HT1080 (cell line): ENCODE measurements around the gene UBE2G2. TPM values are rescaled to one million over a fixed set of nuclear protein-coding genes. Genes with fewer than 3 reads are reported as not detected.
A peak's percentile ranks its signal among the peaks of the same experiment; 100 is the strongest.

ENCODE experiments used
- DNase-seq: peaks from one replicate; pipeline ENCODE4 v3.0.0-alpha.2; 2015; ENCODE audit warnings: low read depth
- total RNA-seq: library from RNA; depleted of rRNA; stranded (reverse); fragments of >200 nt; shearing (Covaris generic); gene quantifications from 2 replicates; pipeline ENCODE4 v1.2.3, GENCODE V29; 2014

The UBE2G2 gene
- total RNA-seq, 1 experiment from 2014 or later: 77.6 TPM

GRCh38 chr21:44765231-44766013 lies 36.2 kb downstream of the UBE2G2 start:
- DNase-seq: no peak

- no peak for DNase-seq
Measured at GRCh38 chr21:44764319-44765230, 37.0 kb downstream of the UBE2G2 start.

DNA sequence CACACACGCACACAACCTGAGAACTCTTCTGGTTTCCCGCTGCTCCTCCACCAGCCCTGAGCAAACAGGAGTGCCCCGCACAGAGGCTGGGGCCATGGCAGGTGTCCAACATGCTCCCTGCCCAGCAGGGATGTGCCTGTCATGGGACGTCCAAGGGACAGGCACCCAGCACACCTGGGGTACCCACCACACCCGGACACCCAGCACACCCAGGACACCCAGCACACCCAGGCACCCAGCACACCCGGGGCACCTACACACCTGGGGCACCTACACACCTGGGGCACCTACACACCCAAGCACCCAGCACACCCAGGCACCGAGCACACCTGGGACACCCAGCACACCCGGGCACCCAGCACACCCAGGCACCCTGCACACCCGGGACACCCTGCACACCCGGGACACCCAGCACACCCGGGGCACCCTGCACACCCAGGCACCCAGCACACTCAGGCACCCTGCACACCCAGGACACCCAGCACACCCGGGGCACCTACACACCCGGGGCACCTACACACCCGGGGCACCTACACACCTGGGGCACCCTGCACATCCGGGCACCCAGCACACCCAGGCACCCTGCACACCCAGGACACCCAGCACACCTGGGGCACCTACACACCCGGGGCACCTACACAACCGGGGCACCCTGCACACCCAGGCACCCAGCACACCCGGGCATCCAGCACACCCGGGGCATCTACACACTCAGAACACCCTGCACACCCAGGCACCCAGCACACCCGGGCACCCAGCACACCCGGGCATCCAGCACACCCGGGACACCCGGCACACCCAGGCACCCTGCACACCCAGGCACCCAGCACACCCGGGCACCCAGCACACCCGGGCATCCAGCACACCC lies 37.9 kb downstream of the UBE2G2 start:
- no peak for DNase-seq

GRCh38 chr21:44763050-44763378 lies 38.6 kb downstream of the UBE2G2 start:
- DNase-seq: no peak

GRCh38 chr21:44762221-44763049 lies 39.2 kb downstream of the UBE2G2 start:
- DNase-seq: no peak

DNA sequence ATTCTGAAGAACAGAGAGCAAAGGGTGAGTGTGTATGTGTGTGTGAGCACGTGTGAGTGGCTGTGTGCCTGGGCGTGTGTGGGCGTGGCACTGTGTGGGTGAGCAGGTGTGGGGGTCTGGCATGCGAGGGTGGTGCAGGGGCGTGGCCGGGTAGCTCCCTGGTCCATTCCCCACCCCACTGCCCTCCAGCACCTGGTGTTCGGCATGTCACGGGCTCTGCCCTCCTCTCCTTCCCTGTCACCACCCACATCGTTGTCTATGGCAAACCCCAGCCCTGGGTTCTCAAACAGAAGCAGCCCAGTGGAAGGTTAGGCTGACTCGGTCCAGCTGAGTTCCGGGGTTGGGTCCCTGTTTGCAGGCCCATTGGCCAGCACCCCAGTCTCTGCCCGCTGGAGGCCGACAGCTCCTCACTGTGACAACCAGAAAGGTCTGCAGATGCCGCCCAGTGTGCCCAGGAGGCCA lies 39.8 kb downstream of the UBE2G2 start:
- DNase-seq: no peak

GRCh38 chr21:44761011-44761729 lies 40.5 kb downstream of the UBE2G2 start:
- no peak for DNase-seq

DNA sequence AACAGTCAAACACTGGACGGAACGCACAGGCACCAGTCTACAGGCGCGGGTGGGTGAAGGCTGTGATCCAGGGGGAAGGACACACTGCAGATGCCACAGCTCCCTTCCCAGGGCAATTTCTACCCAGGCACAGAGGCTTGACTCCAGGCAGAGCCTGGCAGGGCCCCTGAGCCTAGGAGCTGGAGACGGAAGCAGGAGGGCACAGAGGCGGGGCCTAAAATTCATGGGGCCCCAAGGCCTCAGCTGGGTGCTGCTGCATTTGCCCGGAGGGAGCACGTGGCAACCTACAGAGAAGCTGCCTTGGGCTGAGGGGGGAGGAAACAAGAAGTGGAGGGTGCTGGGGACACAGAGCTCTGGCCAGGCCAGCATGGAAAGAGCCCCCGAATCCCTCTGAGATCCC lies 41.2 kb downstream of the UBE2G2 start:
- no peak for DNase-seq

GRCh38 chr21:44759628-44760285 lies 41.9 kb downstream of the UBE2G2 start:
- DNase-seq: no peak

DNA sequence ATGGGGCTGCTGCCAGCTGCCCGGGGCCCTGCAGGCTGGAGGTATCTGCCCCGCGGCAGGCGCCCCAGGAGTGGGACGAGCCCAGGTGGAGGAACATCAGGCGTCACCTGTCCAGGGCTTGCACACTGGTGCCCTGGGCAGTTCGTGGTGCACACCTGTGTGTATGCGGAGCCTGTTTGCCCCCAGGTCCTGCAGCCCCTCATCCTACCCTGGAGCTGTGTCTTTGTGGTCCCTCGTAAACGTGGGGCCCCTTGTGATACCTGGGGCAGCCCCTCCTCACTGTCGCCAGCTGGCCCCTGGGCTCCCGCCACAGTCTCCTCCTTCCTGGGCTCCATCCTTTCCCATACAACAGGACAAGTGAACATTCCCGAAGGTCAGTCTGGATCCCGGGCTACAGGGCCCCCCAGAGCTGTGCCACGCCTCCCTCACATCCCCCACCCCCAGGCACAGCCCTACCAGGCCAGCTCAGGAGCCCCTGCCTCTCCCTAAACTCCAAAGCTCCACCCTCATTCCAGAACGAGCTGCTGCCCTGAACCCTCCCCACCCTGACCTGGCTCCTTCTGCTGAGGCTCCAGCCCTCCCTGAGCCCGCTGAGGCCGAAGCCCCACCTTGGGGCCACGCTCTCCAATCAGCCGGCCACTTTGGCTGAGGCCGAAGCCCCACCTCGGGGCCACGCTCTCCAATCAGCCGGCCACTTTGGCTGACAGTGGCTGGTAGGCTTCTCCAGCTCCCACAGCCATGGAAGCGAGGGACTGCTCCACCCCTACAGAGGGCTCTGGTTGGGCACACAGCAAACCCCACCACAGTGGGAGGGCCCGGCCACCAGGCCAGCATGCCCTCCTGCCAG lies 42.6 kb downstream of the UBE2G2 start:
- DNase-seq: no peak

DNA sequence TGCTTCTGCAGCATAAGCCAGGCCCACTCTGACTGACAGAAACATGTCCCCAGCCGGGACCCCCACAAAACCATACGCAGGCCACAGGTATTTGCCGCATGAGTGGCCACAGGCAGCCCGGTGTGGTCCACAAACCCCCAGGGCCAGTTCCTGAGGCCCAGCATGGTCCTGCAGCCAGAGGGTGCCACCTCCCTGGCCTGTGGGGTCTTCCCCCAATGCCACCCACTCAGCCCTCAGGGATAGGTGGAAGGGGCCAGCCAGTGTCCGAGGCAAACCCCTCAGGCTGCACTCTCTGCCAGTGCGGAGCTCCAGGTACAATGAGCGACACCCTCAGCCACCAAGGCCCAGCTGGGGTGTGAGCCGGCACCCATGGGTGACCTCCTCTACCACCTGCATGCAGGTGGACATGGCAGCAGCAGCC lies 43.5 kb downstream of the UBE2G2 start:
- no peak for DNase-seq

- DNase-seq: no peak
Measured at GRCh38 chr21:44757731-44758130, 43.9 kb downstream of the UBE2G2 start.

- DNase-seq: no peak
Measured at GRCh38 chr21:44756423-44757185, 45.0 kb downstream of the UBE2G2 start.

DNA sequence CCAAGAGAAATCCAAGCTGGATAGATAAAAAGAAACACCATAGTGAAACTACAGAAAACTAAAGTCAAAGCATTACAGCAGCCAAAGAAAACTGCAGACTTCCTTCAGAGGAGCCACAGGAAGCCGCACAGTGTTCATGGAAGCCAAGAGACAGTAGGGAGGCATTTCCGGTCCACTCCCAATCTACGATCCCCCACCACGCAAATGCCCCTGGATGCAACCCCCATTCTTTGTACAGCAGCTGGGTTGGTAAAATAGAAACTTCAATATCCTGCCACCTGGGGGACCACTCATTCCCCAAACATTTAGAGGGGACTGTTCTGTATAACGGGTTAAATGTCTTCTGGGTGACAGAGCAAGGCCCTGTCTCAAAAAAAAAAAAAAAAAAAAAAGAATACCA lies 46.4 kb downstream of the UBE2G2 start:
- DNase-seq: peak; percentile 77

- DNase-seq: no peak
Measured at GRCh38 chr21:44753357-44753756, 48.3 kb downstream of the UBE2G2 start.

DNA sequence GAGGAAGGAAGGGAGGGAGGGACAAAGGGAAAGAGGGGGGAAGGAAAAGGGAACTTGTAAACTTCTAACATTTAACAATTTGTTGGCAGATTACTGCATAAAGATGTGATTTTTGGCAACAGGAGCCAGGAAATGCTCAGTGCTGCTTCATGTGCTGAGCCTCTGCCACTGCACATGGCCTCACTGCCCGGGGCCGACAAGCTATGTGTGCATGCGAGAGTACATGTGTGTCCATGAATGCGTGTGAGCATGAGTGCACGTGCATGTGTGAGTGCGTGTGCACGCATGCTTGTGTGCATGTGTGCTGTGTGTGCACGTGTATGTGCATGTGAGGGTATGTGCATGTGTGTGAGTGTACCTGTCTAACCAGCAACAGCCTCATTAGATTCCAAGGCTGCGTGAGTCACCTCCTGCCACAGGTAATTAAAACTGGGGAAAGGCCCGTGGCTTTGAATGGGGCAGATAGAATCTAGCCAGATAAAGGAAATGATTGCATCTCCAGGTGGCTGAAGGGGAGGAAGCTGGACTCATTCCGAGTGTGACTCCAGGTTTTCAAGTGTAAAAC lies 48.9 kb downstream of the UBE2G2 start:
- DNase-seq: peak; percentile 59
